Liver (tissue), 3 donors: ENCODE data around the gene IGDCC3.

ENCODE experiments used
- JUND ChIP-seq, 2 donors: IDR thresholded peaks; 2 replicates each; pipeline ENCODE4 v1.6.1; 2016; ENCODE audit warnings: antibody characterized with exemption in 2 of 2
- MAX ChIP-seq: IDR thresholded peaks from 2 replicates; pipeline ENCODE4 v1.6.1; 2016; ENCODE audit warnings: antibody characterized with exemption
- TAF1 ChIP-seq: conservative IDR thresholded peaks from 2 replicates; pipeline ENCODE4 v1.6.1; 2016; ENCODE audit warnings: antibody characterized with exemption, mild to moderate bottlenecking
- TF ChIP-seq, protein P1 (sequence below): fragments of 150-350 bp; IDR thresholded peaks from 2 replicates; pipeline ENCODE4 v1.5.1; 2017; ENCODE audit warnings: improper control_type of control experiment, low read depth, low read length; ENCODE audit not compliant: missing input control
- TF ChIP-seq, protein P2 (sequence below): IDR thresholded peaks from 2 replicates; pipeline ENCODE4 v1.6.1; 2016; ENCODE audit warnings: antibody characterized with exemption
- donor health status: healthy.
- donor health status: healthy.

GRCh38 chr15:65382921-65383320 lies 5.1 kb upstream of the IGDCC3 start:
- TF ChIP-seq, protein P1, sequence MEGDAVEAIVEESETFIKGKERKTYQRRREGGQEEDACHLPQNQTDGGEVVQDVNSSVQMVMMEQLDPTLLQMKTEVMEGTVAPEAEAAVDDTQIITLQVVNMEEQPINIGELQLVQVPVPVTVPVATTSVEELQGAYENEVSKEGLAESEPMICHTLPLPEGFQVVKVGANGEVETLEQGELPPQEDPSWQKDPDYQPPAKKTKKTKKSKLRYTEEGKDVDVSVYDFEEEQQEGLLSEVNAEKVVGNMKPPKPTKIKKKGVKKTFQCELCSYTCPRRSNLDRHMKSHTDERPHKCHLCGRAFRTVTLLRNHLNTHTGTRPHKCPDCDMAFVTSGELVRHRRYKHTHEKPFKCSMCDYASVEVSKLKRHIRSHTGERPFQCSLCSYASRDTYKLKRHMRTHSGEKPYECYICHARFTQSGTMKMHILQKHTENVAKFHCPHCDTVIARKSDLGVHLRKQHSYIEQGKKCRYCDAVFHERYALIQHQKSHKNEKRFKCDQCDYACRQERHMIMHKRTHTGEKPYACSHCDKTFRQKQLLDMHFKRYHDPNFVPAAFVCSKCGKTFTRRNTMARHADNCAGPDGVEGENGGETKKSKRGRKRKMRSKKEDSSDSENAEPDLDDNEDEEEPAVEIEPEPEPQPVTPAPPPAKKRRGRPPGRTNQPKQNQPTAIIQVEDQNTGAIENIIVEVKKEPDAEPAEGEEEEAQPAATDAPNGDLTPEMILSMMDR, result no peak
- TF ChIP-seq MAX, result no peak
- no peak for TF ChIP-seq TAF1
- TF ChIP-seq JUND (IDR thresholded peaks at IDR 0.05), result no peak
- TF ChIP-seq, protein P2, sequence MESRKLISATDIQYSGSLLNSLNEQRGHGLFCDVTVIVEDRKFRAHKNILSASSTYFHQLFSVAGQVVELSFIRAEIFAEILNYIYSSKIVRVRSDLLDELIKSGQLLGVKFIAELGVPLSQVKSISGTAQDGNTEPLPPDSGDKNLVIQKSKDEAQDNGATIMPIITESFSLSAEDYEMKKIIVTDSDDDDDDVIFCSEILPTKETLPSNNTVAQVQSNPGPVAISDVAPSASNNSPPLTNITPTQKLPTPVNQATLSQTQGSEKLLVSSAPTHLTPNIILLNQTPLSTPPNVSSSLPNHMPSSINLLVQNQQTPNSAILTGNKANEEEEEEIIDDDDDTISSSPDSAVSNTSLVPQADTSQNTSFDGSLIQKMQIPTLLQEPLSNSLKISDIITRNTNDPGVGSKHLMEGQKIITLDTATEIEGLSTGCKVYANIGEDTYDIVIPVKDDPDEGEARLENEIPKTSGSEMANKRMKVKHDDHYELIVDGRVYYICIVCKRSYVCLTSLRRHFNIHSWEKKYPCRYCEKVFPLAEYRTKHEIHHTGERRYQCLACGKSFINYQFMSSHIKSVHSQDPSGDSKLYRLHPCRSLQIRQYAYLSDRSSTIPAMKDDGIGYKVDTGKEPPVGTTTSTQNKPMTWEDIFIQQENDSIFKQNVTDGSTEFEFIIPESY, result no peak
